Activated naive CD4-positive, alpha-beta T cell treated with anti-CD3 and anti-CD28 coated beads for 36 hours (primary cell): ENCODE data around the gene RADIL. TPM values are rescaled to one million over a fixed set of nuclear protein-coding genes. Genes with fewer than 3 reads are reported as not detected.
A peak's percentile ranks its signal among the peaks of the same experiment; 100 is the strongest.

Experiments used
- CTCF ChIA-PET: fragments of 350-600 bp; sonication (Branson Sonifier 250); formaldehyde crosslinking; loops from one replicate; lab custom pipeline; 2021; ENCODE audit warnings: antibody characterized with exemption; lab: Charles Lee
- DNase-seq: peaks from one replicate; pipeline ENCODE4 v3.0.0-alpha.2; 2020
- H3K27ac Mint-ChIP-seq: one replicate; pipeline ENCODE4 v1.8.0; 2021; ENCODE audit warnings: mild to moderate bottlenecking, mixed read lengths
- H3K27me3 Mint-ChIP-seq: one replicate; pipeline ENCODE4 v1.8.0; 2021; ENCODE audit warnings: low read depth, mixed read lengths
- H3K36me3 Mint-ChIP-seq: one replicate; pipeline ENCODE4 v1.8.0; 2021; ENCODE audit warnings: low read depth, mixed read lengths
- H3K4me1 Mint-ChIP-seq: one replicate; pipeline ENCODE4 v1.8.0; 2021; ENCODE audit warnings: low read depth, mixed read lengths
- H3K4me3 Mint-ChIP-seq: one replicate; pipeline ENCODE4 v1.8.0; 2021; ENCODE audit warnings: mild to moderate bottlenecking, moderate library complexity, mixed read lengths
- H3K9me3 Mint-ChIP-seq: one replicate; pipeline ENCODE4 v1.8.0; 2021; ENCODE audit warnings: mixed read lengths
- intact Hi-C: fragments of 100-400 bp; cut with micrococcal nuclease; formaldehyde crosslinking; loops from one replicate; pipeline ENCODE4 v1.15.1; 2023
- total RNA-seq, 2 experiments: library from RNA; stranded (reverse); gene quantifications; one replicate each; pipeline ENCODE4 v1.2.3, GENCODE V29; 2021

The RADIL gene
- total RNA-seq, 2 experiments from 2014 or later: 0.42 to 0.55 TPM

- Mint-ChIP-seq H3K9me3 (peaks cover 2% of the 10 kb centered on the region), H3K4me1 (peaks cover 2% of the 10 kb centered on the region), H3K36me3 (no peaks in the 10 kb centered on the region), H3K4me3 (peak within 1 kb of the TSS; percentile 7), H3K27ac (no peak within 1 kb of the TSS), H3K27me3 (peaks cover 49% of the 10 kb centered on the region)
- CTCF ChIA-PET: no interaction called here
- peak; percentile 16 for DNase-seq
- intact Hi-C loops: no loop called here
These were observed 21.8 kb downstream of the RADIL start, which contains the start of gene PAPOLB for GRCh38 chr7:4861673-4862072. PAPOLB (minus strand) TSS chr7:4862030; CDS start chr7:4861810, 220 bp downstream.

DNA sequence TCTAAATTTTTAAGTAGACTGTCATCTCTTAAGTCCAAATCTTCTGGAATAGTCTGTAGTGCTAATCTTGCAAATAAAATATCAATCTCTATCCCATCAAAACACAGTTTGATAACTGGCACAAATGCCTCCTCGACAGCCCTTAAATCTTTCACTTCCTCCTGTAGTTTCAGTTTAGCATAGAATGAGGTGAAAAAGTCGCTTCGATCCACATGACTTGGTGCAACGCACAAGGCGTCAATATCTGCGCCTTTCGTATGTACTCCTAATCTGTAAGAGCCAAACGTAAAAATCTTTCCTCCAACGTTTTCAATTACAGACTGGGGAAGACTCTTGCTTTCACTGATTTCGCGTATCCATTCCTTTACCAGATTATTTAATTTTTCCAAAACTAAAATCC is 22.3 kb downstream of the RADIL start:
- peaks cover 49% of the 10 kb centered on the region for H3K27me3 Mint-ChIP-seq
- DNase-seq: no peak
- CTCF ChIA-PET: no interaction called here
- H3K9me3 Mint-ChIP-seq: peaks cover 2% of the 10 kb centered on the region
- peak overlapping the region; percentile 7 for H3K4me3 Mint-ChIP-seq
- no peak overlapping the region for H3K27ac Mint-ChIP-seq
- H3K36me3 Mint-ChIP-seq: no peaks in the 10 kb centered on the region
- intact Hi-C loops: no loop called here
- peaks cover 2% of the 10 kb centered on the region for H3K4me1 Mint-ChIP-seq

DNA sequence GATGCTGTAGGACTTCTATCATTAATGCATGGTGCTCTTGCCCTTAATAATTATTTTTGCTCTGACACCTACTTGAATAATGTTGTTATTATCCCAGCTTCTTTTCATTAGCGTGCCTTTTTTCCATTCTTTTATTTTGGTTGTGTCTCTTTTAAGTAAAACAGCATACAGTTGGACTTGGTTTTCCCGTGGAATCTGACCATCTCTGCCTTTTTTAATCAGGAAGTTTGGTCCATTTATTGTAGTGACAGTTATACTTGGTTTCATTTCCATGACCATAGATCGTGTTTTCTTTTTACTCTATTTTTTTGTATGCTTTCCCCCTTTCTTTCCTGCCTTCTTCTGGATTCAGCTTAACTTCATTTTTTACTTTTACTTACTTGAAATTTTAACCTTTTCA is 26.3 kb downstream of the RADIL start:
- H3K9me3 Mint-ChIP-seq: peaks cover 2% of the 10 kb centered on the region
- no peak for DNase-seq
- peaks cover 2% of the 10 kb centered on the region for H3K4me1 Mint-ChIP-seq
- no peak overlapping the region for H3K4me3 Mint-ChIP-seq
- no peaks in the 10 kb centered on the region for H3K36me3 Mint-ChIP-seq
- H3K27ac Mint-ChIP-seq: no peak overlapping the region
- H3K27me3 Mint-ChIP-seq: peaks cover 23% of the 10 kb centered on the region
- CTCF ChIA-PET: no interaction called here
- intact Hi-C loops: no loop called here

DNA sequence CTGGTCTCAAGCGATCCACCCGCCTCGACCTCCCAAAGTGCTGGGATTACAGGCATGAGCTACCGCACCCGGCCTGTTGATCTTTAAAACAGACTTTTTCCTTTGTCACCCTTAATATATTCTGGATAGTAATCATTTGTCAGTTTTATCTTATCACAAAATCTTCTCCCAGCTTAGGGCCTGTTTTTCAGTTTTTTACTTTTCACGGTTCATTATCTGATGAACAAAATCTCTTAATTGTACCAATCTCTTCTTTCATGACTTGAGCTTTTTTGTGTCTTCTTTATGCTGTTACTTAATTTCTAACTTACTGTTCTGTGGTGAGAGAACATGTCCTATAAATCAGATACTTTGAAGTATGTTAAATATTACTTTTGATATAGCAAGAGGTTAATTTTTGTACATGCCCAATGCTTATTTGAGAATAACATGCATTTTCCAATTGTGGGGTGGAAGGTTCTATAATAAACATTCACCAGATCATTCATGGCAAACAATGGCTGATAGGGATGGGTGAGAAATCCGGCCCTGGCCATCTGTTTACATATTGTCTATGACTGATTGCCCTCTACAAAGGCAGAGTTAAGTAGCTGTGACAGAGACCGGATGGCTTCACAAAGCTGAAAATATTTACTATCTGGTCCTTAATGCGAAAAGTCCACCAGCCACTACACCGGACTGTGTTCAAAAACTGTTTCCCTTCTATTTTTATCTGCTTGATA is 27.0 kb downstream of the RADIL start:
- no peak overlapping the region for H3K27ac Mint-ChIP-seq
- CTCF ChIA-PET: interaction anchor here (0.6 kb wide), 1 partner anchor 484 kb away, joined by 3 read pairs; no protein-coding TSS in a partner anchor
- DNase-seq: no peak
- no peaks in the 10 kb centered on the region for H3K36me3 Mint-ChIP-seq
- peaks cover 21% of the 10 kb centered on the region for H3K27me3 Mint-ChIP-seq
- no peak overlapping the region for H3K4me3 Mint-ChIP-seq
- peaks cover 5% of the 10 kb centered on the region for H3K4me1 Mint-ChIP-seq
- intact Hi-C loops: no loop called here
- peaks cover 2% of the 10 kb centered on the region for H3K9me3 Mint-ChIP-seq

- Mint-ChIP-seq H3K4me1 (peaks cover 2% of the 10 kb centered on the region), H3K27me3 (peaks cover 8% of the 10 kb centered on the region), H3K4me3 (no peak overlapping the region), H3K9me3 (no peaks in the 10 kb centered on the region), H3K27ac (no peak overlapping the region), H3K36me3 (no peaks in the 10 kb centered on the region)
- intact Hi-C loops: no loop called here
- CTCF ChIA-PET: no interaction called here
- DNase-seq: no peak
These were observed 28.6 kb downstream of the RADIL start for GRCh38 chr7:4854916-4855315.

GRCh38 chr7:4851459-4852422 is 31.8 kb downstream of the RADIL start:
- H3K27me3 Mint-ChIP-seq: no peaks in the 10 kb centered on the region
- no peak overlapping the region for H3K4me3 Mint-ChIP-seq
- CTCF ChIA-PET: no interaction called here
- intact Hi-C loops: no loop called here
- no peak overlapping the region for H3K27ac Mint-ChIP-seq
- no peaks in the 10 kb centered on the region for H3K36me3 Mint-ChIP-seq
- no peaks in the 10 kb centered on the region for H3K9me3 Mint-ChIP-seq
- H3K4me1 Mint-ChIP-seq: peaks cover 2% of the 10 kb centered on the region
- no peak for DNase-seq

GRCh38 chr7:4850262-4850795 is 33.2 kb downstream of the RADIL start:
- intact Hi-C loops: no loop called here
- H3K4me3 Mint-ChIP-seq: no peak overlapping the region
- CTCF ChIA-PET: interaction anchor here (0.5 to 1.5 kb wide), 5 partner anchors 33 to 727 kb away, joined by 3 to 5 read pairs (median 4); partner anchors contain the start of gene RADIL
- no peaks in the 10 kb centered on the region for H3K9me3 Mint-ChIP-seq
- H3K36me3 Mint-ChIP-seq: no peaks in the 10 kb centered on the region
- H3K27me3 Mint-ChIP-seq: peaks cover 4% of the 10 kb centered on the region
- no peak overlapping the region for H3K27ac Mint-ChIP-seq
- H3K4me1 Mint-ChIP-seq: peaks cover 5% of the 10 kb centered on the region
- DNase-seq: no peak

- peak; percentile 45 for DNase-seq
- intact Hi-C loops: no loop called here
- Mint-ChIP-seq H3K4me1 (peaks cover 5% of the 10 kb centered on the region), H3K4me3 (no peak overlapping the region), H3K27ac (no peak overlapping the region), H3K9me3 (no peaks in the 10 kb centered on the region), H3K27me3 (peaks cover 7% of the 10 kb centered on the region), H3K36me3 (no peaks in the 10 kb centered on the region)
- CTCF ChIA-PET: interaction anchor here (0.6 to 1.5 kb wide), 3 partner anchors 34 to 486 kb away, joined by 3 to 5 read pairs (median 4); partner anchors contain the start of gene RADIL
These were observed 34.1 kb downstream of the RADIL start for GRCh38 chr7:4849390-4849789.

DNA sequence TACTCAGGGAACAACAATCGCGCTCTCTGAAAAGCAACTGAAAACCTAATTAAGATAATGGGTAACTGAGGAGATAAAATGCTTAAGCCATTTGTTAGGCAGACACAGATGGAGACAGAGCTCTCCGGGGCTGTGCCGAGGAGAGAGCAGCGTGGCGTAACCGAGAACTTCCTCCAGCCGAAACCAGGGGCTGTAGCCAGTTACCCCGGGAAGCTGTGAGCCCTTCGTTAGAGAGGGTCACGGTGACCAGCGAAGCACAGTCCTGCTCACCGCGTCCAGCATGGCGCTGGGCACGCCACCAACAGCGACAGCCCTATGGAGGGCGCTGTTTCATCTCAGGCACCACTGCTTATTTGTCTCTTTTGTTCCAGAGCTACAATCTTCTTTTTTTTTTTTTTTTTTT is 37.8 kb downstream of the RADIL start:
- Mint-ChIP-seq H3K36me3 (no peaks in the 10 kb centered on the region), H3K4me3 (no peak overlapping the region), H3K4me1 (peaks cover 3% of the 10 kb centered on the region), H3K27me3 (peaks cover 7% of the 10 kb centered on the region), H3K9me3 (no peaks in the 10 kb centered on the region), H3K27ac (no peak overlapping the region)
- intact Hi-C loops: no loop called here
- CTCF ChIA-PET: interaction anchor here (0.5 to 0.6 kb wide), 2 partner anchors 34 to 357 kb away, joined by 3 to 6 read pairs; no protein-coding TSS in a partner anchor
- no peak for DNase-seq

DNA sequence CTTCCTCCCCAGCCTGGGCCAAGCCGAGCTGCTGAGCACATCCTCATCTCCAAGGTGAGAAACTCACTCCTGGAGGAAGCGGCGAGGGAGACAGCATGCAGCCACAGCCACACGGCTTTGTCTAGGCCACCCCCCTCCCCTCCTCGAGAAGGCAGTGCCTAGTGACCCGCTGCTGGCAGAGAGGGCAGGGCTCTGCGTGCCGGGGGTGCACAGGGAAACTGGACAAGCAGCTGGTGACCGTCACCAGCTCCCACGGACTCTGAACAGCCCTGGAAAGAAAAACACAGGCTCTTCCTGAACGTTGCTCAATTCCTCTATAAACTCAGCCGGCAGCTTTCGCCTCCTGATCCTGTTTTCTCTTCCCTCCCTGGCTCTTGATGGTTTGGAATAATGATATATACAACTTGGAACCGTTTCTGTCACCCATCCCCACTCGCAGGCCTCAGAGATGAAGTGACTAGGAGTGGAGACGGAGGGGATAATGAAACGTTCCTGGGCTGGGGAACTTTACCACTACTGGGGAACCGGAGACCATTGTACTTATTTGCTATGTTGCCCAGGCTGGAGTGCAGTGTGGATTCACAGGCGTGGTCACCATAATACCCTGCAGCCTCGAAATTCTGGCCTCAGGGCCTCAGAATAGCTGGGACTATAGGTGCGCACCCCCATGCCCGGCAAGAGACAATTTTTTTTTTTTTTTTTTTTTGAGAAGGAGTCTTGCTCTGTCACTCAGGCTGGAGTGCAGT is 41.0 kb downstream of the RADIL start:
- Mint-ChIP-seq H3K4me3 (no peak overlapping the region), H3K27ac (no peak overlapping the region), H3K9me3 (no peaks in the 10 kb centered on the region), H3K27me3 (peaks cover 7% of the 10 kb centered on the region), H3K36me3 (no peaks in the 10 kb centered on the region), H3K4me1 (peaks cover 3% of the 10 kb centered on the region)
- CTCF ChIA-PET: interaction anchor here (0.7 kb wide), 1 partner anchor 501 kb away, joined by 3 read pairs; no protein-coding TSS in a partner anchor
- DNase-seq: no peak
- intact Hi-C loops: no loop called here

DNA sequence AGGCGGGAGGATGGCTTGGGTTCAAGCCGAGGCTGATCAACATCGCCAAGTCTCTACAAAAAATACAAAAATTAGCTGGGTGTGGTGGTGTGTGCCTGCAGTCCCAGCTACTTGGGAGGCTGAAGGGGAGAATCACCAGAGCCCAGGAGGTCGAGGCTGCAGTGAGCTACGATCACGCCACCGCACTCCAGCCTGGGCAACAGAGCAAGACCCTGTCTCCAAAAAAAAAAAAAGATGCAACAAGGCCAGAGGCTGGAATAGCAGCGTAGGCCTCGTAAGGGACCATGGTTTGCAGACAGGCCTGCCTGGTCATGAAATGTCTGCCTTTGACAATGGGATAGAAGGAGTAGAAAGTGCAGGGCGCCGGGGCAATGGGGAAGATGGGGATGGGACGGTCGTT is 41.7 kb downstream of the RADIL start:
- H3K36me3 Mint-ChIP-seq: no peaks in the 10 kb centered on the region
- DNase-seq: no peak
- H3K27me3 Mint-ChIP-seq: peaks cover 7% of the 10 kb centered on the region
- no peak overlapping the region for H3K4me3 Mint-ChIP-seq
- intact Hi-C loops: no loop called here
- H3K27ac Mint-ChIP-seq: no peak overlapping the region
- H3K4me1 Mint-ChIP-seq: peaks cover 3% of the 10 kb centered on the region
- CTCF ChIA-PET: no interaction called here
- H3K9me3 Mint-ChIP-seq: no peaks in the 10 kb centered on the region
